Glomerular endothelial cell (primary cell): Measurements from ENCODE around the gene IGF2R. TPM values are rescaled to one million over a fixed set of nuclear protein-coding genes. Genes with fewer than 3 reads are reported as not detected.
"Not testable (repeated sequence)": the region's sequence is repeated elsewhere in the genome, so short reads cannot be mapped to it uniquely, and the experiment has no call there.

ENCODE experiments used
- DNase-seq: peaks from one replicate; pipeline ENCODE4 v3.0.0-alpha.2; 2011; ENCODE audit warnings: low read depth, low spot score; ENCODE audit errors: extremely low read depth
- total RNA-seq: library from RNA; depleted of rRNA; stranded (reverse); fragments of >200 nt; gene quantifications from 2 replicates; pipeline ENCODE4 v1.2.3, GENCODE V29; 2015

IGF2R gene
- total RNA-seq, 1 donor from 2014 or later = 191 TPM

GRCh38 chr6:159996087-159996622 lies 27.3 kb downstream of the IGF2R start:
- DNase-seq = no peak

- DNase-seq = no peak
These were observed 28.0 kb downstream of the IGF2R start for GRCh38 chr6:159996626-159997497.

- DNase-seq = no peak
These were observed 28.7 kb downstream of the IGF2R start for GRCh38 chr6:159997498-159998101.

DNA sequence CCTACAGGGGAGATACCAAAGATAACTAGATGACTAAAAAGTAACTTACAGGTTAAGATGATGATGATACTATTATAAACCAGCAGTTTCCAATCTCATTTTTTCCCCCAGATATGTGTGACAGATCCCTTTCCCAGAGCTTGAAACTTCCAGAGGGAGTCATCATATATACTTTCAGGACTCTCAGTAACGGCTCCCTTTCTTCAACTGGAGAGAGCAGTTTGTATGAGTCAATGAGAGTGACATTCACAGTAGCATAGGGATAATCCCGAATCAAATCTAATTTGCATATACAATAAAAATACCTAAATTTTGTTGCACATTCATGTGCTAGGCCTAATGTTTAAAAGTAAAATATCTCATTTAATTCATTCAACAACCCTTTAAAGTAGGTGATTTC lies 29.7 kb downstream of the IGF2R start:
- no peak for DNase-seq

GRCh38 chr6:159999240-159999671 lies 30.4 kb downstream of the IGF2R start:
- DNase-seq = no peak

DNA sequence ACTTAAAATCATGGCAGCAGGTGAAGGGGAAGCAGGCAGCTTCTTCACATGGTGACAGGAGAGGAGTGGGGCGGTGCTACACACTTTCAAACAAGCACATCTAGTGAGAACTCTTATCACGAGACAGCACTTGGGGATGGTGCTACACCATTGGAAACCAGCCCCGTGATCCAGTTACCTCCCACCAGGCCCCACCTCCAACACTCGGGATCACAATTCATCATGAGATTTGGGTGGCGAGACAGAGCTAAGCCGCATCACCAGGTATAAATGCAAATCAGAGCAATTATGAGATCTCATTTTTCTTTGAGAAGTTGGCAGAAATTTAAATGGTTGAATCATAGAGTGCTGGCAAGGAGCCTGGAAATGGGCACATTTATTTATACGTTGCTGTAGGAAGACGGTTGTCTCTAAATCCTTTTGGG lies 31.4 kb downstream of the IGF2R start:
- DNase-seq = no peak

GRCh38 chr6:160000893-160001427 lies 32.1 kb downstream of the IGF2R start:
- not testable (repeated sequence) for DNase-seq

- DNase-seq = no peak
These were observed 34.0 kb downstream of the IGF2R start for GRCh38 chr6:160002882-160003281.

DNA sequence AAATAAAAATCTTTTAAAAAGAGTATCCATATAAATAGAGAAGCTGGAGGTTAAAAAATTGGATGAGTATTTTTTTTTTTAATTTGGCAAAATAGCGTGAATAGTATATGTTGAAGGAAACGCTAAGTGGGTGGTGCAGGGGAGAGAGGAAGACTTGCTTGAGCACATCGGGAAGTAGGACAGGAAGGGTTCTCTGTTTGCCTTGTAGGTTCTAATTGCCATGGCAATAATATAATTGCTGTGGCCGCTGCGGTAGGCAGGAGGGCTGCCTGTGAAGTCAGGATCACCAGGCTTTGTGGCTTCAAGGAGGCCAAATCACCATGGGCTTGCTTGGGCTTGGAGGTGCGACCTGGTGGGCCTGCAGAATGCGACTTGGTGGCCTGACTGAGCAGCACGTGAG lies 35.1 kb downstream of the IGF2R start:
- DNase-seq = no peak

DNA sequence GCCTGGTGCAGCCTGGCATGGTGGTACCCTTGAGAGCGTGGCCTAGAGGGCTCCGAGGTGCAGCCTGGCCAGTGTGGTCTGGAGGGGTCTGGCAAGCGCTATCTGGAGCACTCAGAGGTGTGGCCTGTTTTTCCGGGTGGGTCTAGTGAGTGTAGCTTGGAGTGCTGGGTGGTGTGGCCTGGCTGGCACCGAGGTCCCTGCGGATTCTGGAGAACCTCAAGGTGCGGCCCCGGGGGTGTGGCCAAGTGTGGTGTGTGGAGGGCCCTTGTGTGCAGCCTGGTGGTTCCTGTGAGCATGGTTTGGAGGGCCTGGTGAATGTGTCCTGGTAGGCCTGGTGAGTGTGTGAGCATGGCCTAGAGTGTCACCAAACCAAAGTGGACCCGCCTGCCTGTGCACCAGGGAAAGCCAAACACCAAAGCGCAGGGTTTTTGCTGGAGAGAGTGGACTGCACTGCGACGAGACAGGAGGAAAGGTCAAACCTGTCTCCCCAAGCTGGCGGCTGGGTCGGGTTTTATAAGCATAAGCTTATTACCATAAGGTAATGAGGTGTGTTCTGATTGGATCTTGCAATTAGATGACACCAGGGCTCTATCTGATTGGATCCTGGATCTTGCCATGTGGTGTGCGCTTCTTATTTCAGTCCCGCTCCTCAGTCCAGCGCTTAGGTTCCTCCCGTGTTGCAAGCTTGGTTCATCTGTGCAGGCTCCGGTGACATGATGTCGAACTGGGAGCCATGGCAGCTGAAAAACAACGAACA lies 35.7 kb downstream of the IGF2R start:
- no peak for DNase-seq

DNA sequence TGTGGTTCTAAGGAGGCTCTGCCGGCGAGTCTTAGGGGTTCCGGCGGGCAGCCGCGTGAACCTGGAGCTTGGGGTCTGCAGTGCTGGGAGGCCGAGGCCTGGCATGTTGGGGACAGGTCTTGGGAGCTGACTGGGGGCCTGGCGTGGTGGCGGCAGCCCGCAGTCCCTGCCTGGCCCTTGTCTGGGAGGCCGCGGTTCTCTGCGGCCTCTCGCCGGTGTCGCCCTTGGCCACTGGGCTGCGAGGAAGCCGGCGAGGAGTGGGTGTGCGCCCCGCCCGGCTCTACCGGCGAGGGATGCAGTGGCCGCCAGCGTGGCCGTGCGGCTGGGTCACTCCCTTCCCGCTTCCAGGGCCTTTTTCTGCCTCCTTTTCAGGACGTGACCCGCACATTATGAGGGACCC lies 36.3 kb downstream of the IGF2R start:
- DNase-seq = no peak

- no peak for DNase-seq
These were observed 37.1 kb downstream of the IGF2R start for GRCh38 chr6:160005861-160006540.

- no peak for DNase-seq
These were observed 38.3 kb downstream of the IGF2R start for GRCh38 chr6:160007145-160007544.

DNA sequence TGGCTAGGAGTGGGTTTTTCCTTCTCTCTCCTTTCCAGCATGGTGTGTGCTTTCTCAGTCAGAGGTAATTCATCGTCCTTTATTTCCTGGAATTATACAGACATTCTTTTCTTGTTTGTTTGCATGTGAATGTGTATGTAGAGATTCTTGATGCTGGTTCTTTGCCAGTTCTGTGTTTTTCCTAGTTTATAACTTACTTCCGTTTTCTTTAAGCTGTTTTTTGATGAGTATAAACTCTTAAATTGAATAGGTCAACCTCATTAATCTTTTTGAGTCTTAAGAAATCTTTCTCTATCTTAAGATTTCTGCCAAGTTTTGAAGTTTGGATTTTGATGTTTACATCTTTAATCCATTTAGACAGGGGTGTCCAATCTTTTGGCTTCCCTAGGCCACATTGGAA lies 38.7 kb downstream of the IGF2R start:
- no peak for DNase-seq

GRCh38 chr6:160010067-160010466 lies 41.2 kb downstream of the IGF2R start:
- DNase-seq = no peak

- no peak for DNase-seq
These were observed 45.3 kb downstream of the IGF2R start for GRCh38 chr6:160013987-160014868.

GRCh38 chr6:160014869-160015182 lies 45.9 kb downstream of the IGF2R start:
- DNase-seq = no peak

GRCh38 chr6:160015778-160016684 lies 47.1 kb downstream of the IGF2R start:
- DNase-seq = no peak

GRCh38 chr6:160022101-160022500 lies 53.2 kb downstream of the IGF2R start:
- DNase-seq = no peak
